Ascending aorta (tissue), 2 donors: ENCODE data around the gene TMEM167B. TPM values are rescaled to one million over a fixed set of nuclear protein-coding genes. Genes with fewer than 3 reads are reported as not detected.
"Not testable (repeated sequence)": the region's sequence is repeated elsewhere in the genome, so short reads cannot be mapped to it uniquely, and the experiment has no call there.

Experiments used
- DNase-seq, 2 donors: peaks; one replicate each; pipeline ENCODE4 v3.0.0-alpha.2; 2019; ENCODE audit warnings: low spot score in 2 of 2
- H3K27ac ChIP-seq, 2 donors: fragments of 200-600 bp; sonication (generic); one replicate each; pipeline ENCODE4 v1.5.1; 2016 to 2017; ENCODE audit warnings: mild to moderate bottlenecking in 1 of 2
- H3K27me3 ChIP-seq: fragments of 200-600 bp; sonication (generic); one replicate; pipeline ENCODE4 v1.5.1; 2017
- H3K36me3 ChIP-seq, 2 donors: fragments of 200-600 bp; sonication (generic); one replicate each; pipeline ENCODE4 v1.5.1; 2016
- H3K4me1 ChIP-seq, 2 donors: fragments of 200-600 bp; sonication (generic); one replicate each; pipeline ENCODE4 v1.5.1; 2016 to 2017; ENCODE audit warnings: mild to moderate bottlenecking in 1 of 2
- H3K4me3 ChIP-seq, 2 donors: fragments of 200-600 bp; sonication (generic); one replicate each; pipeline ENCODE4 v1.5.1; 2016 to 2017; ENCODE audit warnings: mild to moderate bottlenecking in 1 of 2
- H3K9me3 ChIP-seq, 2 donors: fragments of 200-600 bp; sonication (generic); one replicate each; pipeline ENCODE4 v1.5.1; 2016
- intact Hi-C: fragments of 100-400 bp; cut with DNase I; formaldehyde crosslinking; loops from one replicate; pipeline ENCODE4 v1.15.1; 2023
- total RNA-seq: library from RNA; depleted of rRNA; stranded (reverse); fragments of >200 nt; gene quantifications from one replicate; pipeline ENCODE4 v1.1.0, GENCODE V29; 2016
- TF ChIP-seq, protein P1 (sequence below), 3 experiments: fragments of 200-600 bp in 2 of 3; fragments of 450-650 bp in 1 of 3; sonication (generic) in 2 of 3; IDR thresholded peaks; one replicate each; pipeline ENCODE4 v1.5.1; 2016 to 2019; ENCODE audit warnings: antibody characterized with exemption in 3 of 3, mild to moderate bottlenecking in 1 of 3, moderate library complexity in 1 of 3

The TMEM167B gene
- total RNA-seq, 1 donor from 2014 or later: 20.5 TPM

GRCh38 chr1:109047339-109047738 lies 43.2 kb upstream of the TMEM167B start:
- TF ChIP-seq, protein P1, sequence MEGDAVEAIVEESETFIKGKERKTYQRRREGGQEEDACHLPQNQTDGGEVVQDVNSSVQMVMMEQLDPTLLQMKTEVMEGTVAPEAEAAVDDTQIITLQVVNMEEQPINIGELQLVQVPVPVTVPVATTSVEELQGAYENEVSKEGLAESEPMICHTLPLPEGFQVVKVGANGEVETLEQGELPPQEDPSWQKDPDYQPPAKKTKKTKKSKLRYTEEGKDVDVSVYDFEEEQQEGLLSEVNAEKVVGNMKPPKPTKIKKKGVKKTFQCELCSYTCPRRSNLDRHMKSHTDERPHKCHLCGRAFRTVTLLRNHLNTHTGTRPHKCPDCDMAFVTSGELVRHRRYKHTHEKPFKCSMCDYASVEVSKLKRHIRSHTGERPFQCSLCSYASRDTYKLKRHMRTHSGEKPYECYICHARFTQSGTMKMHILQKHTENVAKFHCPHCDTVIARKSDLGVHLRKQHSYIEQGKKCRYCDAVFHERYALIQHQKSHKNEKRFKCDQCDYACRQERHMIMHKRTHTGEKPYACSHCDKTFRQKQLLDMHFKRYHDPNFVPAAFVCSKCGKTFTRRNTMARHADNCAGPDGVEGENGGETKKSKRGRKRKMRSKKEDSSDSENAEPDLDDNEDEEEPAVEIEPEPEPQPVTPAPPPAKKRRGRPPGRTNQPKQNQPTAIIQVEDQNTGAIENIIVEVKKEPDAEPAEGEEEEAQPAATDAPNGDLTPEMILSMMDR (IDR thresholded peaks at IDR 0.05): no peak
- intact Hi-C loops: no loop called here
- Histone ChIP-seq H3K9me3 (no peaks in the 10 kb centered on the region), H3K27me3 (no peaks in the 10 kb centered on the region), H3K4me3 (no peak overlapping the region), H3K4me1 (no peaks in the 10 kb centered on the region), H3K36me3 (no peaks in the 10 kb centered on the region), H3K27ac (no peak overlapping the region)
- DNase-seq: no peak

DNA sequence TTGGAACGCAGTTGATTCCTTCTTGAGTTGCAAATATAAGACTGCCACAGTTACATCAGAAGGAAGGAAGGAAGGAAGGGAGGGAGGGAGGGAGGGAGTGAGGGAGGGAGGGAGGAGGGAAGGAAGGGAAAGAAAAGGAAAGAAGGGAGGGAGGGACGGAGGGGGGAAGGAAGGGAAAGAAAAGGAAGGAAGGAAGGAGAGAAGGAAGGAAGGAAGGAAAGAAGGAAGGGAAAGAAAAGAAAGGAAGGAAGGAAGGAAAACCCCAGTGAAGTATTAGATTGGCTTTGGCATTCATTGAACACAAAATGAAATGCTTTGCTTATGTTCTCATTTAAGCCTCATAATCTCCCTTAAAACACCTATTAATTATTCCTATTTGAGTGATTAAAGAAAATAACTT lies 42.2 kb upstream of the TMEM167B start:
- intact Hi-C loops: no loop called here
- no peak overlapping the region for H3K27ac ChIP-seq
- H3K27me3 ChIP-seq: no peaks in the 10 kb centered on the region
- DNase-seq: no peak
- H3K9me3 ChIP-seq: no peaks in the 10 kb centered on the region
- H3K36me3 ChIP-seq: no peaks in the 10 kb centered on the region
- TF ChIP-seq, protein P1 (IDR thresholded peaks at IDR 0.05): no peak
- H3K4me3 ChIP-seq: no peak overlapping the region
- H3K4me1 ChIP-seq: no peaks in the 10 kb centered on the region

DNA sequence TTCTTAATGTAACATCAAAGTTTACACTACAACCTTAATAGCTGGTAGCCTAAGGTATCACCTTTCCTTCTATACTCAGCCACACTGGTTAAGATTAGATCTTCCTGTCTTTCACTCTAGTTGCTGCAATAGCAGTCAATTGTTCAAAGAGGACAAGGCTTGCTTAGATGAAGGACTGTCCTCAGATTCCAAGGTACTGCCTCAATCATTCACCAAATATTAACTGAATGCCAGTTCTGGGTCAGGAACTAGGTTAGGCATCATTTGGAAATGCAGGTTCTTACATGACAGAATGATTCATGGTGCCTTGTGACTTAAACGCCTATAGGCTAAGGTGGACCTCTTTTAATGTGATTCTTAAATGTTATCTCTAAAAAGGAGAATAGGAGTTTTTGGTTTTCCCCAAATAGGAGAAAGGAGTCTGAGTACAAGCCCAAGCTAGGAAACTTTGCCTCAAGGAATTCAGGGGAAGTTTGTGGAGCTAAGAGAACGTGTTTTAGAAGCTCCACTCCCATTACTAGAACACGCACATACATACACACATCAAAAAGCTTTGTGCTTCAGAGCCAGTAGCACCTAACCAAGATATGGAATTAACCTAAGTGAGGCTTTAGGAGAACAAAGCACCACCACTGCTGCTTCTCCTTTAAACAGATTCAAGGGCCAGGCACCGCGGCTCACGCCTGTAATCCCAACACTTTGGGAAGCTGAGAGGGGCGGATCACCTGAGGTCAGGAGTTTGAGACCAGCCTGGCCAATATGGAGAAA lies 40.2 kb upstream of the TMEM167B start:
- Histone ChIP-seq H3K4me3 (no peak overlapping the region), H3K4me1 (no peaks in the 10 kb centered on the region), H3K9me3 (no peaks in the 10 kb centered on the region), H3K27ac (no peak overlapping the region), H3K27me3 (no peaks in the 10 kb centered on the region), H3K36me3 (no peaks in the 10 kb centered on the region)
- TF ChIP-seq, protein P1 (IDR thresholded peaks at IDR 0.05): no peak
- DNase-seq: no peak
- intact Hi-C loops: no loop called here

- H3K4me1 ChIP-seq, intact Hi-C loops: not testable (repeated sequence)
Measured at GRCh38 chr1:109052145-109052544, 38.4 kb upstream of the TMEM167B start.

GRCh38 chr1:109056064-109056463 lies 34.5 kb upstream of the TMEM167B start:
- DNase-seq: no peak
- Histone ChIP-seq H3K36me3 (no peaks in the 10 kb centered on the region), H3K27ac (no peak overlapping the region), H3K4me1 (no peaks in the 10 kb centered on the region), H3K27me3 (no peaks in the 10 kb centered on the region), H3K4me3 (no peak overlapping the region), H3K9me3 (no peaks in the 10 kb centered on the region)
- intact Hi-C loops: no loop called here
- TF ChIP-seq, protein P1 (IDR thresholded peaks at IDR 0.05): no peak

More at GRCh38 chr1:109052145-109052544, 38.4 kb upstream of the TMEM167B start:
- not testable (repeated sequence) for H3K9me3 ChIP-seq, H3K27me3 ChIP-seq, H3K36me3 ChIP-seq, H3K27ac ChIP-seq, DNase-seq, H3K4me3 ChIP-seq

DNA sequence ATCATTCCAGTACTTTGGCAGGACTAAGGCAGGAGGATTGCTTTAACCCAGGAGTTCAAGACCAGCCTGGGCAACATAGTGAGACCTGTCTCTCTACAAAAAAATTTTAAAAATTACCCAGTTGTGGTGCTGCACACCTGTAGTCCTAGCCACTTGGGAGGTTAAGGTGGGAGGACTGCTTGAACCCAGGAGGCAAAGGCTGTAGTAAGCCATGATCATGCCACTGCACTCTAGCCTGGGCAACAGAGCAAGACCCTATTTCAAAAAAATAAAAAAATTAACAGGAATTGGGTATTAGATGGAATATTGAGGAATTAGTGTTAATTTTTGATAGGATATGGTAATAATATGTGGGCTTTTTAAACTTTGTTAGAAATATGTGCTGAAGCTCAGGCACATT lies 31.5 kb upstream of the TMEM167B start:
- no peaks in the 10 kb centered on the region for H3K27me3 ChIP-seq
- intact Hi-C loops: no loop called here
- DNase-seq: no peak
- no peak overlapping the region for H3K27ac ChIP-seq
- H3K9me3 ChIP-seq: no peaks in the 10 kb centered on the region
- H3K36me3 ChIP-seq: peaks cover 4 to 6% of the 10 kb centered on the region in 2 donors
- no peak overlapping the region for H3K4me3 ChIP-seq
- no peaks in the 10 kb centered on the region for H3K4me1 ChIP-seq
- TF ChIP-seq, protein P1 (IDR thresholded peaks at IDR 0.05): no peak
